Measurements from ENCODE around the gene TUBGCP2.

DNA sequence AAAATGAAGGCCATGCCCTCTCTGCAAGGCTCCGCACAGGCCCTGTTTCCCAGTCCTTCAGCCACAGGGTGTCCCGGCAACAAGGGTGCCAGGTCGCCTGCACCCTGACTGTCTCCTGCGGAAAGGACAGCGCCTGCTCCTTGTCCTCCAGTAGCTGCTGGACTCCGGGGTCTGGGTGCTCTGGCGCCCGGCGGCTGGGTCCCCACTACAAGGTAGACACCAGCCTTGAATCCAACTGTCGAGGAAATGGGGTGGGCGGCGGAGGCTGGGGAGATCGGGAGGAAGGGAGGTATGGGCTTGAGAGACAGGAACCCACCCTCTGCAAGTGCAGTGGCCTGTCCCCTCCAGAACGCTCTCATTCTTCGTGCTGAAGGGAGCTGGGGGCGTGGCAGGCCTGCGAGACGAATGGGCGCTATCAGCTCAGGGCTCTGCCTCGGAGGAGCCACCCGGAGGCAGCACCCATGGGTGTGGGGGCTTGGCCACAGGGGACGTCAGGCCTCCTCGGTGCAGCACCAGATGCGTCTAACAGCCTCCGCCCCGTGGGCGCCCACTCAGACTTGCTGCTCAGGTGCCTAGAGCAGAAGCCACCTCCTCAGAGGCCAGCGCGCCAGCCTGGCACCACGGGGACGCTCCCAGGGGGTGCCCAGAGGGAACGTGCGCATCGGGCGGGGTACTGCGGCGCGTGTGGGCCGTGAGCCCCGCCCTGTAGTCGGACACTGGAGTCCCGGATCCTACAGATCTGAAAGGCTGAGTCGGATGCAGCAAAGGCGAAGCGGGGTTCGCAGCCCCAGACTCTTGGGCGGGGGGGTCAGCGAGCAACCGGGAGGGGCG is 47.6 kb downstream of the TUBGCP2 start:
- TF ChIP-seq POLR2A (IDR thresholded peaks at IDR 0.05; ENCODE audit: low read length), result peak; percentile 74
- TF ChIP-seq GATA1 (IDR thresholded peaks at IDR 0.05; ENCODE audit: low read depth, low read length), result no peak

All from erythroblast (primary cell).